Stimulated activated CD4-positive, alpha-beta T cell treated with anti-CD3 and anti-CD28 coated beads, Interleukin-4, amount 100 ng/mL, for 48 hours (primary cell): ENCODE measurements around the gene PDE6C.
"Not testable (repeated sequence)": the region's sequence is repeated elsewhere in the genome, so short reads cannot be mapped to it uniquely, and the experiment has no call there.

ENCODE experiments used
- DNase-seq, 2 donors: peaks; one replicate each; pipeline ENCODE4 v3.0.0-alpha.2; 2020; ENCODE audit warnings: low read depth in 2 of 2

PDE6C gene

GRCh38 chr10:93630625-93631557 lies 18.6 kb downstream of the PDE6C start:
- DNase-seq, result no peak

- no peak for DNase-seq
These were observed 27.5 kb downstream of the PDE6C start for GRCh38 chr10:93639791-93640190.

- no peak for DNase-seq
These were observed 40.5 kb downstream of the PDE6C start for GRCh38 chr10:93652857-93653256.

- DNase-seq, result no peak
These were observed 41.9 kb downstream of the PDE6C start for GRCh38 chr10:93654201-93654600.

- DNase-seq, result no peak
These were observed 43.8 kb downstream of the PDE6C start for GRCh38 chr10:93656155-93656554.

GRCh38 chr10:93657757-93658156 lies 45.4 kb downstream of the PDE6C start:
- no peak for DNase-seq

GRCh38 chr10:93666030-93666429 lies 53.7 kb downstream of the PDE6C start:
- DNase-seq, result no peak

- no peak for DNase-seq
These were observed 55.5 kb downstream of the PDE6C start for GRCh38 chr10:93667795-93668194.

GRCh38 chr10:93670372-93670771 lies 58.0 kb downstream of the PDE6C start:
- no peak for DNase-seq

- DNase-seq, result no peak
These were observed 58.7 kb downstream of the PDE6C start for GRCh38 chr10:93671042-93671441.

- no peak for DNase-seq
These were observed 59.8 kb downstream of the PDE6C start for GRCh38 chr10:93672022-93672678.

- no peak for DNase-seq
These were observed 60.6 kb downstream of the PDE6C start for GRCh38 chr10:93672890-93673289.

- no peak for DNase-seq
These were observed 61.5 kb downstream of the PDE6C start for GRCh38 chr10:93673791-93674190.

GRCh38 chr10:93678386-93678785 lies 66.0 kb downstream of the PDE6C start:
- DNase-seq, result no peak

- no peak for DNase-seq
These were observed 66.7 kb downstream of the PDE6C start for GRCh38 chr10:93678805-93679587.

GRCh38 chr10:93680412-93681047 lies 68.2 kb downstream of the PDE6C start:
- DNase-seq, result no peak

- no peak for DNase-seq
These were observed 75.4 kb downstream of the PDE6C start for GRCh38 chr10:93687737-93688136.

GRCh38 chr10:93695740-93696139 lies 83.4 kb downstream of the PDE6C start:
- DNase-seq, result no peak

- DNase-seq, result not testable (repeated sequence)
These were observed 84.2 kb downstream of the PDE6C start for GRCh38 chr10:93696582-93696981.

GRCh38 chr10:93697207-93697606 lies 84.9 kb downstream of the PDE6C start:
- no peak for DNase-seq

GRCh38 chr10:93701866-93702209 lies 89.5 kb downstream of the PDE6C start:
- no peak for DNase-seq
